ENCODE results near the gene GALNT6.

Gene GALNT6

DNA sequence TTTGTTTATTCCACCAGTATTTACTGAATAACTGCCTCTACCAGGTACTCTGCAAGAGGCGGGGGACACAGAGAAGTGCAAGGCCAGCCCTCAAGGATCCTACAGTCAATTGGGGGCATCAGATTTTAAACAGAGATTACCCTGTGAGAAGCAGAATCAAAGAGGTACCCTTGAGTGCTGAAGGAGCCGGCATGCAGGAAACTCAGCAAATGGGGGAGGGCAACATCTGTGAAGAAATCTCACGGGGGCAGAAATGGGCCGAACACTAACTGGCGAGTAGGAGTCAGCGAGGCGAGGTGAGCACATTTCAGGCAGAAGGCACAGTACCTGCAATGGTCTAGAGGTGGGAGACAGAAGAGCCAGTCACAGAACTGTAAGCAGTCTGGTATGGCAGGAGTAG, 9.0 kb downstream of the GALNT6 start:
- DNase-seq (ENCODE audit: low read depth in 2 of 2, low spot score in 1 of 2), result no peak

- DNase-seq (ENCODE audit: low read depth in 2 of 2, low spot score in 1 of 2), result no peak
Measured at GRCh38 chr12:51381226-51382079, 9.8 kb downstream of the GALNT6 start.

DNA sequence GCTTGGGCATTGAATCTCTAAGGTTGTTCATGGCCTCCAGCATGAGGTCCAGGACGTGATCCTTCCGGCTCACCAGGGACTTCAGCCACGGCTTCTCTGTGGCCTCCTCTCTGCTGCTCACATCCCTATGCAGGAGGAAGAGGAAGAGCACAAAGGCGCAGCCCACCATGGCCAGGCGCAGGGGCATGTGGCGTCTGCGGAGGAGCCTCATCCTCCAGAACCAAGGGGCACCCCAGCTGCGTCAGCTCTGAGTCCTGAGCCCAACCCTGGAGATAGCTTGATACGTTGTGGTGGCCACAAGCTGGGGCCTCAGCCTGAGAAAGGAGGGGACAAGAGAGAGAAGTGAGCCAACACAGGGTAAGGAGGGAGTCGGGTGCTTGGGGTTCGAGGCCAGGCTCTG, 11.6 kb downstream of the GALNT6 start:
- no peak for DNase-seq (ENCODE audit: low read depth in 2 of 2, low spot score in 1 of 2)

GRCh38 chr12:51378749-51379148, 12.5 kb downstream of the GALNT6 start:
- no peak for DNase-seq (ENCODE audit: low read depth in 2 of 2, low spot score in 1 of 2)

DNA sequence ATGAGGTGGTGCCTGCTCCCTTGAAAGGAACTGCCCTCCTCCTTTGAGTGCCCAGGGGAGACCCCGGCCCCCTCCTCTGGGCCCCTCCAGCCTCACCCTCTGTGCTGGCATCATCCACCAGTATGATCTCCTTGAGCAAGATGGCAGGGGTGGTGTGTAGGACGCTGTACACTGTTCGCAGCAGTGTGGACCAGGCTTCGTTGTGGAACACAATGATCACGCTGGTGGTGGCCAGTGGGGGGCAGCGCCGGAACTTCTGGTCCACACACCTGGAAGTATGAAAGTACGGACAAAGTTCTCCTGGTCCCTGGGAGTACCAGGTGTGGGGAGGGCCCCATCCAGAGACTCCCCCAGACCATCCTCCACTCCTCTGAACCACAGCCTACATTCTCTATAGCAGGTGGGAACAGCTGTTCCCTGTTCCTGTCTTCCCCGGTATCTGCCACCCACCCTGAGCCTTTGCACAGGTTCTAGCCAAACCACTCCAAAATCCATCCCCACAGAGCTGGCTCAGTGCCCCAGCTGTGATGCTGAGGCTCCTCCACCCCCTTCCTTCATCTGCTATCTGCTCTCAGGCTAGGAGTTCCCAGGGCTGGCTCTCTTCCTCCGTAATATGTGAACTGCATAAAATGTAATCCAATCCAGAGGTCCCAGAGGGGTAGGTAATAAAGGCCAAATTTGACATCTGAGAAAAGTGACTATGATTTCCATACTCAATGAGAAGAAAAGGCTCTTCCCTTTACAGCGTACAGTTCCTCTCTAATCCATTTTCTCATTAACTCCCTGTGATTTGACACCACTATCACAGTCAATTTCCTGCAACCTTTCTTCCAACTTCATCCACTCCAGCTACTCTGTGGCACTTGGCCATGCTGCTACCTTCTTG, 13.9 kb downstream of the GALNT6 start:
- DNase-seq (ENCODE audit: low read depth in 2 of 2, low spot score in 1 of 2), result no peak

DNA sequence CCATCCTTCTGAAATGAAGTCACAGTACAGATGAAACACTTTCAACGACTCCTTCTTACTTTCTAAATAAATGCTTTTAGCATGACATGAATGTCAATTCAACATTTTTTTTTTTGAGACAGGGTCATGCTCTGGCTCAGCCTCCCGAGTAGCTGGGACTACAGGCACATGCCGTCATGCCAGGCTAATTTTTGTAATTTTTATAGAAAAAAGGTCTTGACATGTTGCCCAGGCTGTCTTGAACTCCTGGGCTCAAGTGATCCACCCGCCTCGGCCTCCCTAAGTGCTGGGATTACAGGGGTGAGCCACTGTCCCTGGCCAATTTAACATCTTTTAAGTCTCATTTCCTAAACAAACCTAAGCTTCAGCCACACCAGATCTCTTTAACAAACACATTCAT, 16.4 kb downstream of the GALNT6 start:
- DNase-seq (ENCODE audit: low read depth in 2 of 2, low spot score in 1 of 2), result no peak

DNA sequence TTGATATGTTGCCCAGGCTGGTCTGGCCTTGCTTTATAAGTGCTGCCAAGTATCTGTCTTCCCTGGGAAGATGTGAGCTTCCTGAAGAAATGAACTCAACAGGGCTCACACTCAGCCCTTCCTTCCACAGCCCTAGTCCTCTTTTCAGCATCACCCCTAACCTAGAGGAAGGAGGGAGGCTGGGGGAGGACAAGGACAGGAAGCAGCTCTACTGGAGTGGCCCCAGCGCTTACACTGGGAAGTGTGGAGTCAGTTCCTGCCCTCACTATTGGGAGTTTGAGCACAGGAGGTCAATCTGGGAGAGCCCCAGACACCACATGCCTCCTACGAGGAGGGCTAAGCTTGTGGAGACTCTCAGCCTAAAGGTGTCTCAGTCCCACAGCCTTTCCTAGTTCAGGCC, 16.8 kb downstream of the GALNT6 start:
- no peak for DNase-seq (ENCODE audit: low read depth in 2 of 2, low spot score in 1 of 2)

DNA sequence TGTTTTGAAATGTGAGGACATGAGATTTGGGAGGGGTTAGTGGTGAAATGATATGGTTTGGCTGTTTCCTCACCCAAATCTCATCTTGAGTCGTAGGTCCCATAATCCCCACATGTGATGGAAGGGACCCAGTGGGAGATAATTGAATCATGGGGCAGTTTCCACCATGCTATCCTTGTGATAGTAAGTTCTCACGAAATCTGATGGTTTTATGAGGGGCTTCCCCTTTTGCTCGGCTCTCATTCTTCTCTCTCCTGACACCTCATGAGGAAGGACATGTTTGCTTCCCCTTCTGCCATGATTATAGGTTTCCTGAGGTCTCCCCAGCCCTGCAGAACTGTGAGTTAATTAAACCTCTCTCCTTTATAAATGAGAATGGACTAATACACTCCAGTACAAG, 18.0 kb downstream of the GALNT6 start:
- DNase-seq (ENCODE audit: low read depth in 2 of 2, low spot score in 1 of 2), result no peak

DNA sequence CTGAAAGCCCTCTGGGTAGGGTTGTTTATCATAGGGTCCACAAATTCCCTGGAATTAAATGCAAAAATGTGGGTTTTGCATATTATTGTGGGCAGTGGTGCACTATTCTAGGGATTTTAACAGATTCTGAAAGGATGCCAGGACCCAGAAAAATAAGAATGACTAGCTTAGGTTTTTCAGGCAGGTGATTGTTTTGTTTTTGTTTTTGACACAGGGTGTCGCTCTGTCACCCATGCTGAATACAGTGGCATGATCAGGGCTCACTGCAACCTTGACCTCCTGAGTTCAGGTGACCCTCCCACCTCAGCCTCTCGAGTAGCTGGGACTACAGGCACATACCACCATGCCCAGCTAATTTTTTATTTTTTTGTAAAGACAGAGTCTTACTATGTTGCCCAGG, 19.2 kb downstream of the GALNT6 start:
- DNase-seq (ENCODE audit: low read depth in 2 of 2, low spot score in 1 of 2), result no peak

DNA sequence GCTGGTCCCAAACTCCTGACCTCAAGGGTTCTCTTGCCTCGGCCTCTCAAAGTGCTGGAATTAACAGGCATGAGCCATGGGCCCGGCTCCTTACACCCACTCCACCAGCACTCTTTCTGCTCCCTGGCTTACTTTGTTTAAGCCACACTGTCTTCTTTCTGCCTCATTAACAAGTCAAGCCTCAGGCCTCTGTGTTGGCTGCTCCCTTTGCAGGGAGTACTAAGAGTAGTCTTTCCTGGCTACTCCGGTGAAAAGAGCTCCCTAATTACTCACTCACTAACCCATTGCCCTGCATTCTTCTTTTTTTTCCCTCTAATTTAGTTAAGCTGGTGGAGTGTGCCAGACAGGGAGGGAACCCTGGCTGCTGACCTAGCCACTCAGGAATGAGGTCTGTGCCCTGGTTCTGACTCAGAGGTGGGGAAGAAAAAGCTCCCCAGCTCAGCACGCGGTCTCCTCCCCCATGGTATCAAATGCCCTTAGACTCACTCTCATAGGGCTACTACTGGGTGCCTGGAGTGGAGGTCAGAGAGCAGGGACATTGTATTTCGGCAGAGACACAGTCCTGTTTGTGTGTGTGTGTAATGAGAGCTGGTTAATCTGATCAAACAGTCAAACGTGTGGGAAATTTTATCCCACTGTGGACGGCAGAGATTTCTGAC, 19.8 kb downstream of the GALNT6 start:
- no peak for DNase-seq (ENCODE audit: low read depth in 2 of 2, low spot score in 1 of 2)

- no peak for DNase-seq (ENCODE audit: low read depth in 2 of 2, low spot score in 1 of 2)
Measured at GRCh38 chr12:51370667-51371066, 20.5 kb downstream of the GALNT6 start.

GRCh38 chr12:51369581-51369980, 21.6 kb downstream of the GALNT6 start:
- no peak for DNase-seq (ENCODE audit: low read depth in 2 of 2, low spot score in 1 of 2)

- DNase-seq (ENCODE audit: low read depth in 2 of 2, low spot score in 1 of 2), result peak; percentile 59 to 71
Measured at GRCh38 chr12:51368640-51369517, 22.3 kb downstream of the GALNT6 start.

GRCh38 chr12:51365276-51365675, 25.9 kb downstream of the GALNT6 start:
- no peak for DNase-seq (ENCODE audit: low read depth in 2 of 2, low spot score in 1 of 2)

DNA sequence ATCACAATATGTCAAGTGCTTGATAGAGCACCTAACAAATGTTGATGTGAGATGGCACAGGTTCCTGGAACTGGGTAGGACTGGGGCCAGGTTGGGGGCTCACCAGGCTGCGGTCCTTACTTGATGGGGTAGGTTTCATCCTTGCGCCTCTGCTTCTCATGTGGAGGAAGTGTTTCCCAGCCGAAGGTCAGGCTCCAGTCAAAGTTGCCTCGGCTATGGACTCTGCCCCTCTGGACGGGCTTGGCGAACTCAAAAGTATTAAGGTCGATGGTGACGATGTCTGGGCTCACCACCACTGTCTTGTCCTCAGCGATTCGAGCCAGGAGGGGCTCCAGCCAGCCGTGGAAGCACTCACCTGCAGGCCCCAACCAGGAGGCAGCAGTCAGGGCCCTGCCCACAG, 27.2 kb downstream of the GALNT6 start:
- DNase-seq (ENCODE audit: low read depth in 2 of 2, low spot score in 1 of 2), result no peak

GRCh38 chr12:51362747-51363342, 28.4 kb downstream of the GALNT6 start:
- DNase-seq (ENCODE audit: low read depth in 2 of 2, low spot score in 1 of 2), result no peak

- DNase-seq (ENCODE audit: low read depth in 2 of 2, low spot score in 1 of 2), result no peak
Measured at GRCh38 chr12:51362307-51362706, 28.9 kb downstream of the GALNT6 start.

GRCh38 chr12:51361161-51362016, 29.8 kb downstream of the GALNT6 start:
- no peak for DNase-seq (ENCODE audit: low read depth in 2 of 2, low spot score in 1 of 2)

- DNase-seq (ENCODE audit: low read depth in 2 of 2, low spot score in 1 of 2), result no peak
Measured at GRCh38 chr12:51360315-51360714, 30.9 kb downstream of the GALNT6 start.
